Vagina (tissue), 2 donors: Measurements from ENCODE around the gene TMEM220. TPM values are rescaled to one million over a fixed set of nuclear protein-coding genes. Genes with fewer than 3 reads are reported as not detected.

Experiments
- DNase-seq, 2 donors: peaks; one replicate each; pipeline ENCODE4 v3.0.0-alpha.2; 2017; ENCODE audit errors: extremely low spot score in 2 of 2
- H3K27ac ChIP-seq: fragments of 200-600 bp; sonication (generic); one replicate; pipeline ENCODE4 v1.5.1; 2019
- H3K27me3 ChIP-seq: fragments of 200-600 bp; sonication (generic); one replicate; pipeline ENCODE4 v1.5.1; 2019
- H3K36me3 ChIP-seq, 2 donors: fragments of 200-600 bp; sonication (generic); one replicate each; pipeline ENCODE4 v1.5.1; 2017 to 2019
- H3K4me1 ChIP-seq: fragments of 200-600 bp; sonication (generic); one replicate; pipeline ENCODE4 v1.5.1; 2019
- H3K4me3 ChIP-seq, 2 donors: fragments of 200-600 bp; sonication (generic); 1 replicate in 1 of 2; 2 replicates in 1 of 2; pipeline ENCODE4 v1.5.1; 2016 to 2019
- H3K9me3 ChIP-seq: fragments of 200-600 bp; sonication (generic); one replicate; pipeline ENCODE4 v1.5.1; 2019
- CTCF ChIP-seq, 3 experiments: fragments of 450-650 bp in 2 of 3; fragments of 200-600 bp in 1 of 3; sonication (generic) in 1 of 3; IDR thresholded peaks; one replicate each; pipeline ENCODE4 v1.5.1; 2017 to 2019; ENCODE audit warnings: antibody characterized with exemption in 3 of 3, mild to moderate bottlenecking in 2 of 3, moderate library complexity in 2 of 3
- POLR2A ChIP-seq, 2 donors: fragments of 450-650 bp; IDR thresholded peaks; one replicate each; pipeline ENCODE4 v1.6.1; 2017; ENCODE audit warnings: antibody characterized with exemption in 2 of 2, mild to moderate bottlenecking in 2 of 2, moderate library complexity in 2 of 2
- POLR2AphosphoS5 ChIP-seq, 2 donors: sonication (generic); formaldehyde crosslinking; IDR thresholded peaks; one replicate each; pipeline ENCODE4 v1.9.0; 2017; ENCODE audit warnings: antibody characterized with exemption in 2 of 2, mild to moderate bottlenecking in 2 of 2, low read depth in 1 of 2; ENCODE audit not compliant: insufficient read depth in 1 of 2
- intact Hi-C: fragments of 100-400 bp; cut with DNase I; formaldehyde crosslinking; loops from one replicate; pipeline ENCODE4 v1.15.1; 2023
- total RNA-seq: library from RNA; depleted of rRNA; stranded (reverse); fragments of >200 nt; gene quantifications from one replicate; pipeline ENCODE4 v1.2.3, GENCODE V29; 2016

Gene TMEM220
- total RNA-seq, 1 donor from 2014 or later: 10.3 TPM

DNA sequence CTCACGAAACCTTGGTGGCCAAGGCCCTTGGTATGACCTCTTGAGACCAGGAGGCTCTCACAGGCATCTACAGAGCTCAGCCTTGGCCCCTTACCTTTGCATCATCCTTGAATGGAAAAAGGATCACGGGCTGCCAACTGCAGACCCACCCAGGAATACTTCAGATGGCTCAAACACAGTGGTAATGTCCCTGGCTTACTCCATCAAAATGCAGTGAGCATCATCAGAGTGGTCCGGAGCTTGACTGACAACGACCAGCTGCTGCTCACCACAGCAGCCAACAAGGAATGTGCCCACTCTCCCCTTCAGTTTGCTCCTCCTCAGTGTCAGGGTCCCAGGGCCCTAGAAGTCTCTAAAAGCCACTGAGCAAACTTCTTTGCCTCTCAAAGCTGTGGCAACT is 55.1 kb downstream of the TMEM220 start:
- H3K27ac ChIP-seq: no peak overlapping the region
- peaks cover 0 to 17% of the 10 kb centered on the region in 2 donors for H3K36me3 ChIP-seq
- no peaks in the 10 kb centered on the region for H3K9me3 ChIP-seq
- H3K27me3 ChIP-seq: no peaks in the 10 kb centered on the region
- no peaks in the 10 kb centered on the region for H3K4me1 ChIP-seq
- intact Hi-C loops: no loop called here
- TF ChIP-seq CTCF (IDR thresholded peaks at IDR 0.05) (no peak), POLR2A (IDR thresholded peaks at IDR 0.05) (no peak), POLR2AphosphoS5 (IDR thresholded peaks at IDR 0.05; ENCODE audit: insufficient read depth in 1 of 2, low read depth in 1 of 2) (no peak)
- H3K4me3 ChIP-seq: no peak overlapping the region
- no peak for DNase-seq

- Histone ChIP-seq H3K4me1 (no peaks in the 10 kb centered on the region), H3K9me3 (no peaks in the 10 kb centered on the region), H3K4me3 (no peak overlapping the region), H3K27me3 (no peaks in the 10 kb centered on the region), H3K27ac (no peak overlapping the region), H3K36me3 (peaks cover 0 to 17% of the 10 kb centered on the region in 2 donors)
- TF ChIP-seq POLR2AphosphoS5 (IDR thresholded peaks at IDR 0.05; ENCODE audit: insufficient read depth in 1 of 2, low read depth in 1 of 2) (no peak), CTCF (IDR thresholded peaks at IDR 0.05) (no peak), POLR2A (IDR thresholded peaks at IDR 0.05) (no peak)
- no peak for DNase-seq
- intact Hi-C loops: no loop called here
These were observed 56.5 kb downstream of the TMEM220 start for GRCh38 chr17:10673312-10673711.

DNA sequence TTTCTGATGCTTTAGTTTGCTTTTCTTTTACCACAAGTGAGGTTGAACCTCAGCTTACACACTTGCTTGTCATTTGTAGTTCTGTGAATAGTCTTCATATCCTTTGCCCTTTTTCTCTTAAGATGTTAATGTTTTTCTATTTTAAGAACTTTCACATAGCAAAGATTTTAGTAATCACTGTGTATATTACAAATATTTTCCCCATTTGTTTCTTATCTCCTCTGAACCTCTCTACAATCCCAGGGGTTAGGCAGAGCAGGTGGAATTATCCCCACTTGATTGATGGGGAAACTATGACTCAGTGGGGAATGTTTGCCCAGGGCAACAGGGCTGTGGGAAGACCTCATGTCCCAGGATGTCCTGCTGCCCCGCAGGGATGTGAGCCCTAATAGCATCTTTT is 61.0 kb downstream of the TMEM220 start:
- intact Hi-C loops: no loop called here
- no peaks in the 10 kb centered on the region for H3K9me3 ChIP-seq
- no peak overlapping the region for H3K27ac ChIP-seq

GRCh38 chr17:10666906-10667305 is 62.9 kb downstream of the TMEM220 start:
- Histone ChIP-seq H3K27ac (no peak overlapping the region), H3K9me3 (no peaks in the 10 kb centered on the region), H3K27me3 (no peaks in the 10 kb centered on the region), H3K36me3 (no peaks in the 10 kb centered on the region), H3K4me3 (no peak overlapping the region), H3K4me1 (no peaks in the 10 kb centered on the region)
- TF ChIP-seq POLR2A (IDR thresholded peaks at IDR 0.05) (no peak), CTCF (IDR thresholded peaks at IDR 0.05) (no peak), POLR2AphosphoS5 (IDR thresholded peaks at IDR 0.05; ENCODE audit: insufficient read depth in 1 of 2, low read depth in 1 of 2) (no peak)
- intact Hi-C loops: no loop called here
- no peak for DNase-seq

More for the DNA sequence above, 61.0 kb downstream of the TMEM220 start:
- H3K27me3 ChIP-seq: no peaks in the 10 kb centered on the region
- no peaks in the 10 kb centered on the region for H3K4me1 ChIP-seq
- H3K4me3 ChIP-seq: no peak overlapping the region
- H3K36me3 ChIP-seq: no peaks in the 10 kb centered on the region
- TF ChIP-seq CTCF (IDR thresholded peaks at IDR 0.05) (no peak), POLR2AphosphoS5 (IDR thresholded peaks at IDR 0.05; ENCODE audit: insufficient read depth in 1 of 2, low read depth in 1 of 2) (no peak), POLR2A (IDR thresholded peaks at IDR 0.05) (no peak)
- no peak for DNase-seq

DNA sequence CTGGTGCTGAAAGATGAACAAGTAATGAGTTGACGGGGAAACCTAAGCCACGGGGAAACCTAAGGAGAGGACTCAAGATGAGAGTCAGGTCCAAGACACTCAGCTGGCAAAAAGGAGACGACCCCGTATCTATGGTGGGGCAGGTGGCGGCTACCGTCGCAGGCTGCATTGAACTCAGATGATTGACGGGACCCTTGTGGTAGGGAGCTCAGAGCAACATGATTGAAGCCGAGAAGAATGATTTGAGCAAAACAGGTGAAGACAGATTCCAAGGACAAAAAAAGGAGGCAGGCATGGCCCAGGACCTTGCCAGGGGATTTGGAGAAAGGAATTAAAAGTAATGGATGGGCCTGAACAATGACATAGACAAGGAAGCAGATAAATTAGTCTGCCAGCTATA is 65.3 kb downstream of the TMEM220 start:
- no peaks in the 10 kb centered on the region for H3K4me1 ChIP-seq
- no peak for DNase-seq
- peaks cover 0 to 4% of the 10 kb centered on the region in 2 donors for H3K36me3 ChIP-seq
- no peaks in the 10 kb centered on the region for H3K9me3 ChIP-seq
- no peak overlapping the region for H3K4me3 ChIP-seq
- H3K27ac ChIP-seq: no peak overlapping the region
- intact Hi-C loops: no loop called here
- TF ChIP-seq CTCF (IDR thresholded peaks at IDR 0.05): no peak
- TF ChIP-seq POLR2A (IDR thresholded peaks at IDR 0.05): no peak
- no peak for TF ChIP-seq POLR2AphosphoS5 (IDR thresholded peaks at IDR 0.05; ENCODE audit: insufficient read depth in 1 of 2, low read depth in 1 of 2)
- H3K27me3 ChIP-seq: no peaks in the 10 kb centered on the region

Other genes with a start within 250 kb of the TMEM220 start
- not detected for gene MYH1, start 211.5 kb downstream of the TMEM220 start, total RNA-seq
- not detected for gene MYH2, start 180.4 kb downstream of the TMEM220 start, total RNA-seq
- 4.9 TPM for gene MYH3, start 72.7 kb downstream of the TMEM220 start, total RNA-seq
- 38.8 TPM for gene SCO1, start 32.5 kb downstream of the TMEM220 start, total RNA-seq
- gene ADPRM, start 32.4 kb downstream of the TMEM220 start, total RNA-seq: 18.7 TPM
- 1.2 TPM for gene TMEM238L, start 74.1 kb upstream of the TMEM220 start, total RNA-seq
- gene PIRT, start 108.1 kb upstream of the TMEM220 start, total RNA-seq: 6.4 TPM